Measurements from ENCODE around the gene CEP41. TPM values are rescaled to one million over a fixed set of nuclear protein-coding genes. Genes with fewer than 3 reads are reported as not detected.
A peak's percentile ranks its signal among the peaks of the same experiment; 100 is the strongest.
"Not testable (repeated sequence)": the region's sequence is repeated elsewhere in the genome, so short reads cannot be mapped to it uniquely, and the experiment has no call there.

Gene CEP41
- total and polyA plus RNA-seq, 2 experiments from 2014 or later = 5.5 to 17.2 TPM

- H3K27me3 ChIP-seq = no peaks in the 10 kb centered on the region
- no peak for DNase-seq (ENCODE audit: low spot score)
- no peak overlapping the region for H2AFZ ChIP-seq
- no peaks in the 10 kb centered on the region for H3K4me1 ChIP-seq (ENCODE audit: insufficient read depth)
- WGBS (ENCODE audit: low lambda C conversion rate, missing lambda C conversion rate) = 81% methylated on average over 2 of the region's 2 CpGs
- H3K4me3 ChIP-seq = no peak overlapping the region
- H3K9me3 ChIP-seq (ENCODE audit: low read depth) = no peaks in the 10 kb centered on the region
- H3K79me2 ChIP-seq = no peaks in the 10 kb centered on the region
- no peak overlapping the region for H3K4me2 ChIP-seq
- H3K9me2 ChIP-seq (replicated peaks; ENCODE audit: insufficient read depth) = no peaks in the 10 kb centered on the region
- TF ChIP-seq EZH2 (IDR thresholded peaks at IDR 0.05; ENCODE audit: borderline replicate concordance) (no peak), CTCF (IDR thresholded peaks at IDR 0.05; ENCODE audit: poor library complexity) (no peak)
- no peaks in the 10 kb centered on the region for H4K20me1 ChIP-seq (ENCODE audit: insufficient read depth, poor library complexity, severe bottlenecking)
- H3K27ac ChIP-seq = no peak overlapping the region
- no peaks in the 10 kb centered on the region for H3K36me3 ChIP-seq (replicated peaks; ENCODE audit: insufficient read depth, low read depth)
Measured at GRCh38 chr7:130454959-130455358, 14.1 kb upstream of the CEP41 start.

GRCh38 chr7:130452951-130453350 is 12.1 kb upstream of the CEP41 start:
- H3K4me3 ChIP-seq = no peak overlapping the region
- no peaks in the 10 kb centered on the region for H3K36me3 ChIP-seq (replicated peaks; ENCODE audit: insufficient read depth, low read depth)
- H3K4me1 ChIP-seq (ENCODE audit: insufficient read depth) = no peaks in the 10 kb centered on the region
- TF ChIP-seq EZH2 (IDR thresholded peaks at IDR 0.05; ENCODE audit: borderline replicate concordance) = no peak
- TF ChIP-seq EZH2phosphoT487 (IDR thresholded peaks at IDR 0.05; ENCODE audit: low read depth, severe bottlenecking, unreplicated experiment) = no peak
- no peak for TF ChIP-seq CTCF (IDR thresholded peaks at IDR 0.05; ENCODE audit: poor library complexity)
- WGBS (ENCODE audit: low lambda C conversion rate, missing lambda C conversion rate) = 56% methylated on average over 3 of the region's 3 CpGs
- no peaks in the 10 kb centered on the region for H3K79me2 ChIP-seq
- H3K9me2 ChIP-seq (replicated peaks; ENCODE audit: insufficient read depth) = no peaks in the 10 kb centered on the region
- H4K20me1 ChIP-seq (ENCODE audit: insufficient read depth, poor library complexity, severe bottlenecking) = no peaks in the 10 kb centered on the region
- DNase-seq (ENCODE audit: low spot score) = no peak
- H3K4me2 ChIP-seq = no peak overlapping the region
- H3K9me3 ChIP-seq (ENCODE audit: low read depth) = no peaks in the 10 kb centered on the region
- no peak overlapping the region for H2AFZ ChIP-seq
- peak overlapping the region; percentile 48 for H3K27ac ChIP-seq
- no peaks in the 10 kb centered on the region for H3K27me3 ChIP-seq

GRCh38 chr7:130451344-130451743 is 10.5 kb upstream of the CEP41 start:
- H3K4me3 ChIP-seq; H3K9me3 ChIP-seq (ENCODE audit: low read depth); H3K27me3 ChIP-seq; H3K27ac ChIP-seq; H3K4me1 ChIP-seq (ENCODE audit: insufficient read depth); H3K4me2 ChIP-seq; H3K36me3 ChIP-seq (replicated peaks; ENCODE audit: insufficient read depth, low read depth); DNase-seq (ENCODE audit: low spot score); H2AFZ ChIP-seq; H3K9me2 ChIP-seq (replicated peaks; ENCODE audit: insufficient read depth); H4K20me1 ChIP-seq (ENCODE audit: insufficient read depth, poor library complexity, severe bottlenecking); H3K79me2 ChIP-seq: not testable (repeated sequence)
- 97% methylated on average over 3 of the region's 3 CpGs for WGBS (ENCODE audit: low lambda C conversion rate, missing lambda C conversion rate)

GRCh38 chr7:130446259-130446658 is 5.4 kb upstream of the CEP41 start:
- Histone ChIP-seq H3K4me3 (no peak overlapping the region), H3K4me1 (ENCODE audit: insufficient read depth) (no peaks in the 10 kb centered on the region), H3K27ac (no peak overlapping the region), H3K36me3 (replicated peaks; ENCODE audit: insufficient read depth, low read depth) (no peaks in the 10 kb centered on the region), H4K20me1 (ENCODE audit: insufficient read depth, poor library complexity, severe bottlenecking) (no peaks in the 10 kb centered on the region), H3K4me2 (no peak overlapping the region), H3K79me2 (no peaks in the 10 kb centered on the region), H2AFZ (no peak overlapping the region), H3K27me3 (no peaks in the 10 kb centered on the region), H3K9me2 (replicated peaks; ENCODE audit: insufficient read depth) (no peaks in the 10 kb centered on the region), H3K9me3 (ENCODE audit: low read depth) (no peaks in the 10 kb centered on the region)
- WGBS (ENCODE audit: low lambda C conversion rate, missing lambda C conversion rate) = 92% methylated on average over 3 of the region's 3 CpGs
- DNase-seq (ENCODE audit: low spot score) = no peak
- TF ChIP-seq CTCF (IDR thresholded peaks at IDR 0.05; ENCODE audit: poor library complexity) (no peak), EZH2phosphoT487 (IDR thresholded peaks at IDR 0.05; ENCODE audit: low read depth, severe bottlenecking, unreplicated experiment) (no peak), EZH2 (IDR thresholded peaks at IDR 0.05; ENCODE audit: borderline replicate concordance) (no peak)

Data from hepatocyte (in vitro differentiated cells).